Daoy (cell line): Measurements from ENCODE around the gene SDCCAG8. TPM values are rescaled to one million over a fixed set of nuclear protein-coding genes. Genes with fewer than 3 reads are reported as not detected.

Experiments
- DNase-seq: peaks from one replicate; pipeline ENCODE4 v3.0.0-alpha.2; 2015; ENCODE audit warnings: low read depth
- total RNA-seq: library from RNA; depleted of rRNA; stranded (reverse); fragments of >200 nt; shearing (Covaris generic); gene quantifications from 2 replicates; pipeline ENCODE4 v1.2.3, GENCODE V29; 2014

Gene SDCCAG8
- total RNA-seq, 1 experiment from 2014 or later = 25.3 TPM

DNA sequence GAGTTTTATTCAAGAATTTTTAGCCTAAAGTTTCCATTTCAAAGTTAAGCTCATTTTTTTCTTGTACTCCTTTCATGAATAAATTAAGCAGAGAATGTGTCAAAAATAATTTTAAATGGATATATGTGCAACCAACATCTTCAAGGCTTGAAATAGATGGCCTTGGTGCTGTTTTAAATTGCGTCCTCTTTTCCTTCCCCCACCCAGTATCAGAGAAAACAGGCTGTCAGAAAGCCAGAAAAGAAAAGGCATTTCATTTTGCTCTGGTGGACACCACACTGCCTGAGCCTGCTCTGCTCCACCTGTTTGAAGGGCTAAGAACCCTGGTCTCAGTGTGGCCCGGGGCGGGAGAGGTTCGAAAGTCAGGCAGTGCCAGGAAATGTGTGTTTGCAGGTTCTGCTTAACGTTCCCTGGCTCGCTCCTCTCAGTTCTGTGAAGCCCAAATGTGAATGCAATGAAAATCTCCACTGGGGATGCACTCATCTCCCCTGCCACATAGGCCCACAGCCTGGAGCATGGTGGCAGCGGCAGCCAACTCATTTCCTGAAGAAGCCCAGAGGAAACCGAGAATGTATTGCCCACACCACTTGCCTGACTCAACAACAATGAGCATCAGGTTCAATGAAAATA lies 134.4 kb downstream of the SDCCAG8 start:
- no peak for DNase-seq

DNA sequence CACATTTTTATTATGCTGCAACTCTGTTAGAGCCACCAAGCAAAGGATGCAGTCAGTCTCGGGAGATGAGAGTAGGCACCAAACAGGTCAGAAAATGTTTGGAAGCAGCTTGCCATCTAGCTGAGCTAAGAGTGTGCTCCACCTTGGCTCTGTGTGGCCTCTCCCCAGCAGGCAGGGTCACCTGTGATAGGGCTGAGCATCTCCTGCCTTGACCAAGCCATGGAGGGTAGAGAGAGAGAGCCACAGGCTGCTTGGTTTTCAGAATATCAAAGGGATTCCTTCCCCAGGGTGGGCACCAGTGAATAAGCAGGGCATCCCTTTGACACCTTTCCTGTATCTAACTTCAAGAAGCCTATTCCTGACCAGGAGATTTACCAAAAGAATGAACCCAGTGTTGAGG lies 135.5 kb downstream of the SDCCAG8 start:
- no peak for DNase-seq

DNA sequence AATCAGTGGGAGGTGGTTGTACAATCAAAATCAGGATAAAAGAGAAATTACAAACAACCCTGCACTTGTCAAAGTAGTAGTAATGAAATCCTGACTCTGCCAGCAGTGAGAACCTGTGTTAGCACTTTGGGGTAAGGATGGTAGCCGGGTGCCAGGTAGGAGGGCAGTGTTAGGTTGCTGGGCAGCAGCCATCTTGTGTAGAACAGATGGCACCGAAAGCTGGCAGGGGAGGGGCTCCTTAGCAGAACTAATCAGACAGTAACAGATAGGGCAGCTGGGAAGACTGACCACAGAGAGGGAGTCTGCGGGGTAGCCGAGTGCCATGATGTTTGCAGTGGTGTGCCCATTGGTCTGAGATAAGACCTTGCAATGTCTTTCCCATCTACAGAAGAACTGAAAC lies 137.3 kb downstream of the SDCCAG8 start:
- DNase-seq = no peak

DNA sequence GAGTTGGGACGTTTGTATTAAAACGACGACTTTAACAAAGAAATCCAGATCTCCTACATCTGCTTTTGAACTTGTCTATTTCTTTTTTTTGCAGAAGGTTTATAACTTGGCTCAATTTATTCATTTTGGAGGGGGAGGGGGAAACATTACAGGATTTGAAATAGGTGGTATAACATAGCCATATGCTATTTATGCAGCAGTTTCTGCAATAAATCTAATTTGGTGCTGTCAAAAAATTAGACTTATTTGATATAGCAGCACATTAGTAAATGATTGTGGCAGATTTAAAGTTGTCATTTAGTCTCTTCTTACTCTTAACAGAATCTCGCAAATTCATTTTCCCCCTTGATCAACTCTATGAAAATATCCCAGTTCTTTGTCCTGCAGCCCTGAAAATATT lies 138.2 kb downstream of the SDCCAG8 start:
- DNase-seq = no peak

DNA sequence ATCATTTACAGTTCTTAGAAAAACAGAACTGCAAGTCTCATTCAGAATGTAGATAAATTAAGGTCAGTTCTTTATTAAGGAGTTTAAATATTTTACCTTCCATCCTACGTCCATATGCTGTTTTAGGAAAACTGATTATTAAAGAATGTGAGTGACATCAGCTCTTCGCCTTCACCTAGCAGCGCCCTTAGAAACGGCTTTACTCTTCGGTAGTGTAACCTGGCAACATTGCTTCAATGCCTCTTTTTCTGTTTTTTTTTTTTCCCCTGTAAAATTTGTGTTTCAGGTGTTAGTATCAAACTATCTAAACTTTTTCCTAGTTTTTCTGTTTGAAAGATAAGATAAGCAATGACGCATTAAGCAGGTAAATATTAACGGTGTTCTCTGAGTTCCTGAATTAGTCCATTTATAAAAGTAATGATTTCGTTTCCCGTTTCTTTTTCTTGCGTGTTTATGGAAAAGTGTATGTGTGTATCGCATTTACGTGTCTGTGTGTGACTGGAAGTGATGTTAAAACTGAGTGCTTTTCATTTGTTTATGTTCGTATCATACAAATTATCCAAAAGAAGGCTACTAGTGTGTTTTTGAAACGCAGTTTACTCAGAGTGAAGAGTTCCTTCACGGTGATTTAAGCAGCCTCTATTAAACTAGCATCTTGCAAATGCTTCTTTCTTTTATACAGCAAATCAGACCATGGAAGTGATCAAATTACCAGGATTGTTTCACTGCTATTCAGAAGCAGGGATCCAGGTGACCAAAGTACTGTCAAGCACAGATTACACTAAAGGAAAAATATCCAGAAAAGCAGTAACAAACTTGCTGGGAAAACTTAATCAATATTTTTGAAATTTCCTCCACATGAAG lies 139.0 kb downstream of the SDCCAG8 start:
- no peak for DNase-seq

DNA sequence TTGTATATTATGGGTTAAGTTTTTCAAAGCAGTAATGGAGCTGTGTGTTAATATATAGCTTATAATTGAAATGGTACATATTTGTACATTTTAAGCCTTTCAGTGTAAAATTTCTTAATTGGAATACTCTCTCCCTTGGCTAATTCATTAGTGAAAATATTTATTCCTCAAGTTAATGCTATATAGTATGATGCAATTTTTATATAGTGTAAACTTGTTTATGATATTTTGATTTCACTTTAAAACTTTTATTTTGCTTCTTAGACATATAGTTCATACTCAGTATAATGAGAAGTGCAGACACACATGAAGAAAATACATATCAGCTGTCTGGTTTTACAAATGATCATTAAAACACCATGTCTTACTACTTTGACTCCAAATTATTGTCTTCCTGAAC lies 140.6 kb downstream of the SDCCAG8 start:
- no peak for DNase-seq

DNA sequence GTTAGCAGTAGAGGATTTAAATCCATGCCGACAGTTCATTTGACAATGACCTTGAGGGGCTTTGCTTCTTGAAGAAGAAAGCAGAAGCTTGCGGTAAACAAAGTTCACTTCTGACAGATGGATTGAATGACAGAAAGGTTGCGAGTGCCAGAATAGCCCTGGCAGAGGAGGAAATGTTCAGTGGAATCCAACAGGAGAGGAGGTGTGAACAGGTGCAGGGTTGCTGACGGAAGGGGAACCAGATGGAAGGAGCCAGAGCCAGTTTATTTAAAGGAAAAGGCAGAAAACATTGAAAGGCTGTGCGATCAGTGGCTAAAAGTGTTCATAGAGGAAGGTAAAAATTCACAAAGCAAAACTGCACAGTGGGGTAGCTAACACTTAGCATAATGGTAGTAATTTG lies 141.0 kb downstream of the SDCCAG8 start:
- DNase-seq = no peak

DNA sequence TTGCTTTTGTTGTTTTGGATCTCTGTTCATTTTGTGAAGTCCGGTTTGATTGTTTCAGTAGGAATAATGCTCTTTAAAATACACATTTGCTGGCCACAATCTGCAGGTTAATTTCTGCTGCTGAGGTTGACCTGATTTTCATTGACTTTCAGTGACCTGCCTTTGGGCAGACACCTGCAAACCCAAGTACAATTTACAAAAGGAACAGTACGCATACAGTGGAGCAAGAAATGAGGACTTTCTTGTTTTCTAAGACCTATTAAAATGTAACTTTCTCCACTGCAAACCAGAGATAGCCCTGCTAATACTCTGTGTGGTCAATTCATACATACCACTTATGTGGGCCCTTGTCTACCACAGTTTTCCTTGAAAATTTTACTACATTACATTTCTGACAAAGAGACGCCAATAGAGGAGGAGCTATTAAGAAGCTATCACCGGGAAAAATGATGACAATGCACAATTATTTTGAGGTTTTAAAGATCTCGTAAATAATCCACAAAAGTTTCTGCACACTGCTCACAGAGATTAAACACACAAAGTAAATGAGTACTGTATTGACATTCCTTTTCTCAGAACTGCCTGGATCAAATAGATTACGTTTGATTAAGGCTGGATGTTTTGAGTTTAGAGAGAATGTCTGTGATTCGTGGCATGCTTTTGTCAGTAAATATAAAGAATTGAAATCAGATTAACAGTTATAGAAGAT lies 141.9 kb downstream of the SDCCAG8 start:
- no peak for DNase-seq

DNA sequence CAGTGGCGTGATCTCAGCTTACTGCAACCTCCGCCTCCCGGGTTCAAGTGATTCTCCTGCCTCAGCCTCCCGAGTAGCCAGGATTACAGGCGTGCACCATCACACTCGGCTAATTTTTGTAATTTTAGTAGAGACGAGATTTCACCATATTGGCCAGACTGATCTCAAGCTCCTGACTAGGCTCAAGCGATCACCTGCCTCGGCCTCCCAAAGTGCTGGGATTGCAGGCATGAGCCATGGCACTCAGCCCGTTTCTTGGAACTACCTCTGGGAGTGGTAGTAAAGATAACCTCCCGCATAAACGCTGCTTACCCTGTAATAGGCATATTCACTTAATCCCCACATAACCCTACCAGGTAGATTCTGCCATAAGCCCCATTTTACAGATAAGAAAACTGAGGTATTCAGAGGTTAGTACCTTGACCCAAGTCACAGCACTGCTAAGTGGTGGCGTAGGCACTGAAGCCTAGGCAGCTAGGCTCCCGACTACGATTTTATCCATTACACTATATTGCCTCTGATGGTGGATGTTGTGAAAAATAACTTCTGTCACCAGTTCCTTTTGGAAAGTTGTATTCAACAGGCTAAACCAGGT lies 143.8 kb downstream of the SDCCAG8 start:
- no peak for DNase-seq

DNA sequence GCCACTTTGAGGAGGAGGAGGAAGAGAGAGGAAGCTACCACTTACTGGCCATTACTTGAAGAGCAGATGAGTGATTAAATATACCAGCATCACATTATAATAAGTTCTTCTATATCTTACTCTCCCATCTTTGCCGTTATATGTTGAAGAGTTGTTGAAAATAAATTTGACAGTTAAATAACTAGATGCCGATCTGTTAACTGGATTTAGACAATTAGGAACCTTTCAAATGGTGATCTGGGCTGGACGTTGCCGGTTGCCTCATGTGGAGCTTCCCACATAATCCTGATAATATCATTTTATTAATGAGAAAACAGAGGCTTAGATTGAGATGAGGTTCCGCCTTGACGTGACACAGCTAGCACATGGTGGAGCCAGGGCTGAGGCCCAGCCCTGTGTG lies 147.0 kb downstream of the SDCCAG8 start:
- no peak for DNase-seq

DNA sequence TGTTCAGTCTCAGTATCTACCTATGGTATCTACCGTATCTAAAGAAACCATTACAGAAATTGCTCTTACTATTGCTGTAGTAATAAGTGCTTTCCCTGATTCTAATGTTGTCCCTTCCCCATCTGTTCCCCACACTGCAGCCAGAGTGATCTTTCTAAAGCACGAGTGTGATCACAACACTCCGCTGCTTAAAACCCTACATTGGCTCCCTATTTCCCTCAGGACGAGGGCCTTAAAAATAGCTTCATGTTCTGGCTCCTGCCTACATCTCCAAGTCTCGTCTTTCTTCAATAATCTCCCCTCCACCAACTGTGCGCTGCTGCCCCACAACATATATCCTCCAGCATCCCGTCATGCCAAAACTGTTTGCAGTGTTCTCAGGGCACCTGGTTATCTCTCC lies 150.6 kb downstream of the SDCCAG8 start:
- no peak for DNase-seq

DNA sequence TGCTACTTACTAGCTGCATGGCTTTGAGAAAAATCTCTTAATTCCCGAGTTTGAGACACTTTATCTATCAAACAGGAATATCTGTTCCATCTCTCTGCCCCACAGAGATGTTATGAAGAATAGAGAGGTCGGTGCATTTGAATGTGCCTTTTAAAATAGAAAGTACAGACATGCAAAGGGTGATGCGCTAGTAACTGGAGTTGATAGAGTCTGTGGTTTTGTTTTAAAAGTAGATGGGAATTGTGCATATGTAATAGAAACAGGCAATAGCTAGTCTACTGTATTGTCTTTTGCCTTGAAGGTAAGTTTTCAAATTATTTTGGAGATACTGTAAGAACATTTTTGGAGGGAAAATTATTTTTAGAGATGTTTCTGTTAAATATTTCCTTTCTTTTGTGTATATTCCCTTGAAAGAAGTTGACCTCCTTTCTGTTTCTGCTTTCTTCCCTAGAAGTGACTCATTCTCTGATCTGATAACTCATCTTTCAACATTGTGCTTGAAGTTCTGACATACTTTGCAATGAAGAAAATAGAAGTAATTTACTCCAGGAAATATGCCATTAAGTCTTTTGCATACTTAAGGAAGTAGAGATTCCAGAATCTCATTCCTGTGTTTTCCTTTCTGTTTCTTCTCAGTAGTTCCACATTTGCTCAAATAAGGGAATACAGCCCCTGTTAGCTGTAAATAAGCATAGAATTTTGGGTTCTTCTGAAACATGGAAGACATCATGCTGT lies 151.6 kb downstream of the SDCCAG8 start:
- DNase-seq = no peak

DNA sequence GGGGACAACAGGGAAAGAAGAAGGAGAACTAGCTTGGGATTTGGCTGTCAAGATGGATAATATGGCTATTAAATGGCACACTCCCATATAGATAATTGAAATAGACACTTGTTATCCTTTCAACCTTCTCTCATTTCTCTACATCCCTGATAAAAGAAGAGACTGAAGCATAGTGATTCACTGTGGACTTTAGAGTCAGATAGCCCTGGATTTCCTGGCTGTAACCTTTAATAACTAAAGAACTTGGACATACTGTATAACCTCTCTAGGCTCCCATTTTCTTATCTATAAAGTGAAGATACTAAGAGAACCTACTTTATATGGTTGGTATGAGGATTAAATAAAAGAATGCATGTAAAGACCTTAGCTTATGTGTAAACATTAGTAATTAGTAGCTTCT lies 152.6 kb downstream of the SDCCAG8 start:
- no peak for DNase-seq

DNA sequence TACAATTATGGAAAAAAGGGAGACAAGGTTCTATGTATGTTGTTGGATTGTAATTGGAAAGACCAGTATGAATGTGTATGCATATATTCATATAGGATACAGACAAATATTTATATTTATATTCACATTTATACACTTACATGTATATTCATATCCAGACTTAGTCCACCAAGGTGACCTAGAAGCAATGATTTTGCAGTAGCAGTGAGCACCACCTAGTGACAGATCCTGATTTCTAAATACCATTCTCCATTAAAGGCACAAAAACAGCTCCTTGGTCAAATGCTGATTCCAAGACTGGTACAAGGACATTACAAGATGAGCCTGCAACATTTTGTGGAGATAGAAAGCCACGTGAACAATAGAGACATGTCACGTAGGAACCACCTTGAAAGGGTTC lies 153.4 kb downstream of the SDCCAG8 start:
- DNase-seq = no peak

DNA sequence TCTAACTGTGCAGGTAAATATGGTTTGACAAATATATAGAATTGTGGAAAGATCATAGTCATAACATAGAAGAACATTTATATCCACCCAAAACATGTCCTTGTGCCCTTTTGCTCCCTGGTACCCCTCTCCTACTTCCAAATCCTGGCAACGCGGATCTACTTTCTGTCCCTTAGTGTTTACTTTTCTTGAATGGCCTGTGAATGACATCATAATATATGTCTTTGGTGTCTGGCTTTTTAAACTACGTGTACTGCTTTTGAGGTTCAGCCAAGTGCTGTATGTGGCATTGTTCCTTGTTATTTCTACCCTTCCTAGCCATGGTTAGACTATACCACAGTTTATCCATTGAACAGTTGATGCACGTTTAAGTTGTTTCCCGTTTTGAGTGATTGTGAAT lies 155.6 kb downstream of the SDCCAG8 start:
- no peak for DNase-seq

DNA sequence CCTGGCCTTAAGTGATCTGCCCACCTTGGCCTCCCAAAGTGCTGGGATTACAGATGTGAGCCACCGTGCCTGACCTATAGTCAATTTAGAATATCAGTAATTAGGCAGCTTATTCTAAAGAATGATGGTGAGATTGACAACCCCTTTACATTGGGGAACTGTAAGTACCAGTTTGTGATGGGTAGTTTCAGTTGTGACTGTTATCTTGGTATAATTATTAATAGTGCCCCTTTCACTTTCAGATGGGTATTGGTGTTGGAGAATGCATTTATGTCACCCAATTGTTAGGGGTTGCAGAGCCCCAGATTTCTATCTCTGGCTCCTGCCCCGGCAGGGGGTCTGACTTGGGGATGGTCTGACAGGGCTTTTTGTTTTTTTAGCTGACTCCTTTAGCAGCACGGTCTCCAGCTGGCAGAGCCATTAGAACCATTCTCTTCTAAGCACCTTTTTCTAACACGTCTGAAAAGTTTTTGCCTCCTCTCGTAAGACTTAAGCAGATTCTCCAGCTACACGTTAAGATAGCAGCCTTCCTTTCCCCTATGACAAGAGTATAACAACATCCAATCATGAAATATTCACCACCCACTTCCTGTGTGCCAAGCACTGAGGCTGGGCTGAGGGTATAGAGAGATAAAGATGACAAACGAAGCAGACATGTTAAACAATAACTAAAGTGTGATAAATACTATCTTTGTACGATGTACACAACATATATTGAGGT lies 157.8 kb downstream of the SDCCAG8 start:
- no peak for DNase-seq

DNA sequence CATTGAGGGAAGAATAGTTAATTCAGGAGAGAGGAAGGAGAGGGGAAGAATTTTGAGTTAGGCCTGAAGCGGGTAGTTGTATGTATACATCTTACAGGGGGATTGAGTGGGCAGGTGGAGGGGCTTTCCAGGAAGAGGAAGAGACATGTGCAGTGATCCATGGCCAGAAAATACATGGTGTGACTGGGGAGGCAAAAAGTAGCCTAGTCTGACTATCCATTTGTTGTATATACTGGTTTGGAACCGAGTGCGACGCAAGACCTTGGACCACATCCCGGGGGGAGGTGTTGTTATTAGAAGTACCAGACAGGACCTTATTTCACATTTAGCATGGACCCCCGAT lies 158.3 kb downstream of the SDCCAG8 start:
- no peak for DNase-seq

DNA sequence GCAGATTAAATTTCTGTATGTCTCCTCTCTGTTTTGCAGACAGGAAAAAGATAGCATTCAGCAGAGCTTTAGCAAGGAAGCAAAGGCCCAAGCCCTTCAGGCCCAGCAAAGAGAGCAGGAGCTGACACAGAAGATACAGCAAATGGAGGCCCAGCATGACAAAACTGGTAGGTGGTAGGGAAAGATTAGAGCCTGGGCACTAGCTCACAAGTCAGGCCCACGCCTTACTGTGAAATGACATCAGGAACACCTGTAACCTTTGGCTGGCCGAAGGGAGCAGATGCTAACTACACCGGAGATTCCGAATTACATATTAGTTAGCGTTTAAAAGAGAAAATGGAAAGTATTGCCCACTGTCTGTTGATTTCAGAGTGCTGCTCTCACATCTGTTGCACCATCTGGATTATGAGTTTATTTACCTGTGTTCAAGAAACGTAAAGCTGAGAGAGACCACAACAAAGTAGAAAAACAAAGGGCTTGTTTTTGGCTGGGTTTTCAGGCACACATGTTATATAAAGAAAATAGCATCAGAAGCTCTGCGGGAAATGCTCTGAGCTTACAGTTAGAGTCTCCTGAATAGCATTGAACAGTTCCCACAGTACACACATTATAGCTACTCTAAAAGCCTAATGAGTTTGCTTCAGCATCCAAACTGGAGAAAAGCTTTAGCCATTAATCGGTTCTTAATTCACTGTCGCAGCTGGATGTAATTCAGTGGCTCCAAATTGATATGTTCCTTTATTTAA lies 160.0 kb downstream of the SDCCAG8 start:
- DNase-seq = no peak

DNA sequence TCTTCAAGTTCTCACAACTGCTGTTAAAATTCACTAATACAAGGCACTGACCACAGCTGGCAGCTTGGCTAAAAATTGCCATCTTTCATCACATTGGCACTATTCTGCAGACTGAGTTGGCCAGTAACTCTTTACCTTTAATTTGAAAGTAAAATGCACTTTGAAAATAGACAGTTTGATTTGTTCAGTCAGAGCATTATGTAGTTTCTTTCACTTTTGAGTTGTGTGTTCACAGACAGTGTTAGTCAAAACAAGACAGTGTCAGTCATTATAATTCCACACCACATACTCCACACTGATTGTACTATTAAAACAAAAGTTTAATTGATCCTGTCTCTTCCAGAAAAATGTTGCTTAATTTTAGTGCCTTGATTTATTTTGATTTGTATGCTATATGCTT lies 160.7 kb downstream of the SDCCAG8 start:
- no peak for DNase-seq
